H1 (cell line): ENCODE data around the gene FIZ1. TPM values are rescaled to one million over a fixed set of nuclear protein-coding genes. Genes with fewer than 3 reads are reported as not detected.

Experiments used
- CTCF ChIA-PET: fragments of 300-600 bp; sonication (Branson Sonifier 250); formaldehyde crosslinking; loops from one replicate; lab custom pipeline; 2021; ENCODE audit not compliant: partially characterized antibody; lab: Charles Lee
- POLR2A ChIA-PET: fragments of 300-600 bp; sonication (Branson Sonifier 250); formaldehyde crosslinking; loops from one replicate; lab custom pipeline; 2021; ENCODE audit warnings: inconsistent platforms; ENCODE audit not compliant: partially characterized antibody; lab: Charles Lee
- DNase-seq, 2 experiments: peaks; one replicate each; pipeline versions ENCODE4 v3.0.0 to v3.0.0-alpha.2; 2010 to 2022; ENCODE audit warnings: low spot score in 2 of 2, low read depth in 1 of 2, mixed read lengths in 1 of 2
- FAIRE-seq: peaks from 2 replicates; lab custom pipeline; 2011; peaks lifted over from hg19 to GRCh38; lab: Jason Lieb, UNC
- H2AFZ ChIP-seq: 2 replicates; pipeline ENCODE4 v1.8.1; 2012; ENCODE audit warnings: low read length, inconsistent platforms
- H2AK5ac ChIP-seq: 2 replicates; pipeline ENCODE4 v1.6.1; 2013; ENCODE audit warnings: low read depth, low read length
- H2BK120ac ChIP-seq: replicated peaks from 2 replicates; pipeline ENCODE3; 2013; ENCODE audit warnings: low read depth, low read length, inconsistent platforms
- H2BK12ac ChIP-seq: 2 replicates; pipeline ENCODE4 v1.6.1; 2013; ENCODE audit warnings: low read depth, low read length
- H2BK15ac ChIP-seq: 2 replicates; pipeline ENCODE4 v1.6.1; 2013; ENCODE audit warnings: low read length
- H2BK20ac ChIP-seq: 2 replicates; pipeline ENCODE4 v1.6.1; 2013; ENCODE audit warnings: low read length
- H2BK5ac ChIP-seq: 2 replicates; pipeline ENCODE4 v1.6.1; 2013; ENCODE audit warnings: low read depth, low read length
- H3K14ac ChIP-seq: 2 replicates; pipeline ENCODE4 v1.6.1; 2013; ENCODE audit warnings: inconsistent platforms; ENCODE audit not compliant: insufficient read length
- H3K18ac ChIP-seq: 2 replicates; pipeline ENCODE4 v1.6.1; 2013; ENCODE audit warnings: low read length; ENCODE audit errors: extremely low read depth
- H3K23ac ChIP-seq: 2 replicates; pipeline ENCODE4 v1.6.1; 2013; ENCODE audit warnings: inconsistent platforms; ENCODE audit not compliant: insufficient read length
- H3K23me2 ChIP-seq: 2 replicates; pipeline ENCODE4 v1.6.1; 2013; ENCODE audit warnings: low read depth, low read length
- H3K27ac ChIP-seq: 2 replicates; pipeline ENCODE4 v1.6.1; 2011; ENCODE audit warnings: low read depth, low read length, inconsistent platforms
- H3K27me3 ChIP-seq, 4 experiments: replicated peaks in 1 of 4; 1 replicate in 1 of 4; 2 replicates in 3 of 4; pipeline versions ENCODE4 v1.6.1 to v1.8.1; 2011 to 2013; ENCODE audit warnings: low read length in 3 of 4, mild to moderate bottlenecking in 3 of 4, inconsistent platforms in 2 of 4, mixed read lengths in 2 of 4, moderate library complexity in 1 of 4; ENCODE audit not compliant: control insufficient read depth in 3 of 4, insufficient read depth in 3 of 4; ENCODE audit errors: extremely low read depth in 1 of 4
- H3K36me3 ChIP-seq, 4 experiments: 2 replicates each; pipeline versions ENCODE4 v1.6.1 to v1.8.1; 2011 to 2013; ENCODE audit warnings: mild to moderate bottlenecking in 4 of 4, low read length in 3 of 4, moderate library complexity in 2 of 4, control low read depth in 1 of 4, inconsistent platforms in 1 of 4; ENCODE audit not compliant: insufficient read depth in 4 of 4, control insufficient read depth in 2 of 4
- H3K4ac ChIP-seq: replicated peaks from 2 replicates; pipeline ENCODE3; 2013; ENCODE audit warnings: low read length, low read depth, mixed read lengths, inconsistent platforms; ENCODE audit not compliant: insufficient read length
- H3K4me1 ChIP-seq, 4 experiments: replicated peaks in 1 of 4; 1 replicate in 1 of 4; 2 replicates in 3 of 4; pipeline versions ENCODE4 v1.6.1 to v1.8.1; 2011 to 2013; ENCODE audit warnings: low read length in 3 of 4, inconsistent platforms in 2 of 4, mixed read lengths in 1 of 4; ENCODE audit not compliant: insufficient read depth in 4 of 4, control insufficient read depth in 3 of 4
- H3K4me2 ChIP-seq, 2 experiments: 2 replicates each; pipeline versions ENCODE4 v1.6.1 to v1.8.1; 2011 to 2013; ENCODE audit warnings: low read depth in 2 of 2, low read length in 2 of 2, control low read depth in 1 of 2, inconsistent platforms in 1 of 2, mild to moderate bottlenecking in 1 of 2; ENCODE audit not compliant: insufficient read depth in 1 of 2
- H3K4me3 ChIP-seq, 4 experiments: fragments of 200-600, 300-600 bp in 1 of 4; sonication (generic), shearing (Covaris generic), sonication (Bioruptor Twin) in 1 of 4; 2 replicates each; pipeline versions ENCODE4 v1.5.1 to v1.8.1; 2011 to 2016; ENCODE audit warnings: low read length in 4 of 4, low read depth in 3 of 4, control low read depth in 2 of 4, inconsistent platforms in 2 of 4, mild to moderate bottlenecking in 2 of 4, mixed read lengths in 1 of 4, moderate library complexity in 1 of 4; ENCODE audit not compliant: insufficient read depth in 2 of 4; ENCODE audit errors: extremely low read depth in 1 of 4
- H3K56ac ChIP-seq: replicated peaks from 2 replicates; pipeline ENCODE3; 2013; ENCODE audit warnings: low read depth, mild to moderate bottlenecking, mixed read lengths, low read length, inconsistent platforms; ENCODE audit not compliant: insufficient read length
- H3K79me1 ChIP-seq: 2 replicates; pipeline ENCODE4 v1.6.1; 2013; ENCODE audit warnings: low read depth, low read length, control low read depth
- H3K79me2 ChIP-seq, 2 experiments: 2 replicates each; pipeline versions ENCODE4 v1.6.1 to v1.8.1; 2012 to 2013; ENCODE audit warnings: low read length in 2 of 2, mild to moderate bottlenecking in 2 of 2, inconsistent platforms in 1 of 2; ENCODE audit not compliant: insufficient read depth in 2 of 2, control insufficient read depth in 1 of 2
- H3K9ac ChIP-seq, 4 experiments: replicated peaks in 1 of 4; 1 replicate in 1 of 4; 2 replicates in 3 of 4; pipeline versions ENCODE4 v1.6.1 to v1.8.1; 2011 to 2013; ENCODE audit warnings: low read depth in 3 of 4, low read length in 3 of 4, control low read depth in 2 of 4, mild to moderate bottlenecking in 2 of 4, moderate library complexity in 2 of 4, inconsistent platforms in 1 of 4; ENCODE audit errors: extremely low read depth in 1 of 4
- H3K9me3 ChIP-seq, 2 experiments: 2 replicates each; pipeline versions ENCODE4 v1.6.1 to v1.8.1; 2012 to 2013; ENCODE audit warnings: mild to moderate bottlenecking in 2 of 2, moderate library complexity in 2 of 2, control low read depth in 1 of 2, inconsistent platforms in 1 of 2, low read depth in 1 of 2, low read length in 1 of 2, mixed read lengths in 1 of 2; ENCODE audit not compliant: insufficient read depth in 2 of 2
- H4K20me1 ChIP-seq, 2 experiments: replicated peaks in 1 of 2; 2 replicates each; pipeline versions ENCODE3 to v1.8.1; 2011 to 2013; ENCODE audit warnings: inconsistent platforms in 2 of 2, low read length in 2 of 2, mild to moderate bottlenecking in 1 of 2; ENCODE audit not compliant: insufficient read depth in 2 of 2, control insufficient read depth in 1 of 2
- H4K5ac ChIP-seq: 2 replicates; pipeline ENCODE4 v1.6.1; 2013; ENCODE audit warnings: low read length, low read depth, mixed read lengths, inconsistent platforms; ENCODE audit not compliant: insufficient read length
- H4K8ac ChIP-seq: 2 replicates; pipeline ENCODE4 v1.8.0; 2013; ENCODE audit warnings: mild to moderate bottlenecking, moderate library complexity, low read length, inconsistent platforms; ENCODE audit not compliant: insufficient read depth; ENCODE audit errors: extremely low read depth
- H4K91ac ChIP-seq: replicated peaks from 2 replicates; pipeline ENCODE3; 2013; ENCODE audit warnings: low read length, mixed read lengths, inconsistent platforms; ENCODE audit not compliant: insufficient read length
- ASH2L ChIP-seq: fragments of 200-600, 300-600 bp; sonication (generic); IDR thresholded peaks from one replicate; pipeline ENCODE4 v1.7.1; 2017; ENCODE audit warnings: low read length
- ATF3 ChIP-seq: IDR thresholded peaks from 2 replicates; pipeline ENCODE4 v1.6.1; 2011; ENCODE audit warnings: low read depth, mild to moderate bottlenecking, low read length; ENCODE audit not compliant: insufficient read depth
- CBX5 ChIP-seq: fragments of 300-800, 300-1000 bp; sonication (generic); IDR thresholded peaks from 2 replicates; pipeline ENCODE4 v1.7.1; 2016; ENCODE audit warnings: antibody characterized with exemption, low read length, low read depth
- CBX8 ChIP-seq: fragments of 300-800, 300-1000 bp; sonication (generic); IDR thresholded peaks from 2 replicates; pipeline ENCODE4 v1.7.1; 2016; ENCODE audit warnings: low read depth, low read length, borderline replicate concordance
- E2F6 ChIP-seq: IDR thresholded peaks from 2 replicates; pipeline ENCODE4 v1.6.1; 2012; ENCODE audit warnings: inconsistent platforms
- GTF2F1 ChIP-seq: IDR thresholded peaks from 2 replicates; pipeline ENCODE4 v1.6.1; 2012; ENCODE audit warnings: low read depth, low read length, improper control_type of control experiment, borderline replicate concordance
- JUN ChIP-seq: IDR thresholded peaks from 2 replicates; pipeline ENCODE4 v1.6.1; 2011; ENCODE audit warnings: low read depth, mild to moderate bottlenecking, improper control_type of control experiment, low read length
- MAFK ChIP-seq: IDR thresholded peaks from 2 replicates; pipeline ENCODE4 v1.6.1; 2012; ENCODE audit warnings: low read depth, mild to moderate bottlenecking, improper control_type of control experiment, low read length
- NANOG ChIP-seq: IDR thresholded peaks from 2 replicates; pipeline ENCODE4 v1.6.1; 2011; ENCODE audit warnings: low read length, low read depth, mild to moderate bottlenecking, inconsistent platforms; ENCODE audit not compliant: insufficient read depth, poor library complexity, severe bottlenecking
- RXRA ChIP-seq: IDR thresholded peaks from 2 replicates; pipeline ENCODE4 v1.6.1; 2011; ENCODE audit warnings: low read depth, mild to moderate bottlenecking, low read length, moderate library complexity; ENCODE audit not compliant: insufficient read depth
- SRF ChIP-seq: IDR thresholded peaks from 2 replicates; pipeline ENCODE4 v1.6.1; 2011; ENCODE audit warnings: mild to moderate bottlenecking, low read depth, low read length, moderate library complexity
- TEAD4 ChIP-seq: IDR thresholded peaks from 2 replicates; pipeline ENCODE4 v1.6.1; 2012; ENCODE audit warnings: low read depth, low read length, inconsistent platforms, mixed read lengths
- WGBS, 2 experiments: shearing (Covaris generic) in 1 of 2; methylation state at CpG; one replicate each; pipeline versions ENCODE4 v1.1.6 to v1.1.7; 2013 to 2015; ENCODE audit warnings: low lambda C conversion rate in 2 of 2, mixed read lengths in 2 of 2, inconsistent platforms in 1 of 2, low coverage in 1 of 2, missing lambda C conversion rate in 1 of 2; ENCODE audit not compliant: insufficient replicate concordance in 2 of 2, insufficient coverage in 1 of 2, insufficient read length in 1 of 2; ENCODE audit errors: extremely low coverage in 1 of 2, missing lambda C conversion rate in 1 of 2; 5-methylcytosine and 5-hydroxymethylcytosine counted together
- polyA plus RNA-seq, 7 experiments: library from polyadenylated mRNA; depleted of rRNA in 3 of 7; stranded (reverse) in 5 of 7; unstranded in 2 of 7; fragments of >200 nt in 5 of 7; fragments of 200-250 nt in 2 of 7; gene quantifications; 1 replicate in 5 of 7; 2 replicates in 1 of 7; 4 replicates in 1 of 7; pipeline versions ENCODE4 v1.2.1 to v1.2.3, GENCODE V29; 2011 to 2013; ENCODE audit warnings: missing spikeins in 2 of 7, mixed read lengths in 2 of 7
- total RNA-seq: library from RNA; stranded (reverse); fragmentation: NEBNext Ultra II Directional; extraction: Animal tissue kit (Norgen Biotek cat#: 25700); gene quantifications from 2 replicates; pipeline ENCODE4 v1.2.1, GENCODE V29; 2021

Gene FIZ1
- total and polyA plus RNA-seq, 2 of the 8 experiments (the other 6 are each of a cell fraction or from before 2014, with no cell fraction given) = 9.1 to 18.5 TPM

- H4K5ac ChIP-seq = no peak overlapping the region
- ChIA-PET POLR2A (interaction anchor here (0.7 to 3.7 kb wide), 4 partner anchors 8 to 44 kb away, joined by 3 to 27 read pairs (median 4); partner anchors contain the start of gene ZNF579), CTCF (interaction anchor here (1.0 to 2.6 kb wide), 2 partner anchors 10 to 35 kb away, joined by 3 to 10 read pairs; partner anchors contain the start of gene ZNF865)
- no peak overlapping the region for H4K8ac ChIP-seq
- H3K4ac ChIP-seq = no peak overlapping the region
- no peaks in the 10 kb centered on the region for H3K9me3 ChIP-seq
- no peak overlapping the region for H2BK12ac ChIP-seq
- peaks cover 0 to 3% of the 10 kb centered on the region in 2 experiments; a peak in 2 of 4 replicates for H3K79me2 ChIP-seq
- 70% methylated on average over 3 of the region's 3 CpGs; no CpG with 5 or more reads in 1 of the 2 experiments for WGBS, 2 experiments
- no peak overlapping the region for H2AK5ac ChIP-seq
- FAIRE-seq = no peak
- H2BK15ac ChIP-seq = no peak overlapping the region
- no peak overlapping the region for H3K14ac ChIP-seq
- H4K20me1 ChIP-seq = peaks cover 0 to 2% of the 10 kb centered on the region in 2 experiments
- peaks cover 3% of the 10 kb centered on the region for H3K79me1 ChIP-seq
- H3K27ac ChIP-seq = no peak overlapping the region
- peaks cover 0 to 2% (median 0%) of the 10 kb centered on the region in 4 experiments; a peak in 1 of 7 replicates for H3K27me3 ChIP-seq
- H3K23me2 ChIP-seq = peaks cover 10% of the 10 kb centered on the region; the same call in 1 of the 2 replicates
- H4K91ac ChIP-seq = no peak overlapping the region
- H3K36me3 ChIP-seq = peaks cover 0 to 10% (median 8%) of the 10 kb centered on the region in 4 experiments; a peak in 3 of 8 replicates
- H3K4me2 ChIP-seq = no peak overlapping the region
- H3K23ac ChIP-seq = no peak overlapping the region
- no peak overlapping the region for H2AFZ ChIP-seq
- H3K56ac ChIP-seq = no peak overlapping the region
- H3K4me1 ChIP-seq = peaks cover 0 to 9% (median 6%) of the 10 kb centered on the region in 4 experiments; a peak in 4 of 7 replicates
- H2BK120ac ChIP-seq = no peak overlapping the region
- no peak overlapping the region for H2BK5ac ChIP-seq
- no peak overlapping the region for H3K9ac ChIP-seq
- H3K18ac ChIP-seq = no peak overlapping the region
- no peak overlapping the region for H3K4me3 ChIP-seq
- no peak overlapping the region for H2BK20ac ChIP-seq
- DNase-seq = no peak
- no peak for TF ChIP-seq TEAD4
- no peak for TF ChIP-seq E2F6
- no peak for TF ChIP-seq ASH2L
- TF ChIP-seq NANOG = no peak
- no peak for TF ChIP-seq CBX8
- no peak for TF ChIP-seq JUN
- no peak for TF ChIP-seq GTF2F1
- no peak for TF ChIP-seq RXRA
- no peak for TF ChIP-seq MAFK
- TF ChIP-seq SRF = no peak
- TF ChIP-seq CBX5 = no peak
- TF ChIP-seq ATF3 = no peak
Measured at GRCh38 chr19:55596304-55596703, 3.0 kb downstream of the FIZ1 start.
